ENCODE data around the gene KRTAP4-4. TPM values are rescaled to one million over a fixed set of nuclear protein-coding genes. Genes with fewer than 3 reads are reported as not detected.

The KRTAP4-4 gene
- total RNA-seq, 1 experiment from 2014 or later: not detected

- H3K79me1 ChIP-seq (ENCODE audit: insufficient read depth, low read depth, low read length, poor library complexity, severe bottlenecking): no peaks in the 10 kb centered on the region
- Mint-ChIP-seq H3K27ac (no peak overlapping the region; a peak in 1 of 7 replicates), H3K4me3 (no peak overlapping the region), H3K27me3 (ENCODE audit: low read depth) (no peaks in the 10 kb centered on the region; the same call in 1 of the 2 replicates), H3K36me3 (ENCODE audit: insufficient read depth in 1 of 3, low read depth in 3 of 3) (no peaks in the 10 kb centered on the region), H3K9me3 (no peaks in the 10 kb centered on the region; a peak in 2 of 5 replicates), H3K4me1 (0 out of 4 replicates have a peak, but pooled peaks cover 0 to 3% of the 10 kb centered on the region in 2 experiments)
- H3K4me1 ChIP-seq (ENCODE audit: insufficient read depth, low read length): no peaks in the 10 kb centered on the region
- H4K20me1 ChIP-seq (ENCODE audit: control insufficient read depth, insufficient read depth, insufficient read length): no peaks in the 10 kb centered on the region
- H3K27ac ChIP-seq (ENCODE audit: insufficient read length, low read depth, low read length): no peak overlapping the region
- H2BK5ac ChIP-seq (ENCODE audit: insufficient read length, low read length): no peak overlapping the region
- no peak overlapping the region for H4K5ac ChIP-seq (ENCODE audit: insufficient read length, low read depth, low read length)
- H3K79me2 ChIP-seq (ENCODE audit: insufficient read depth, low read length): no peaks in the 10 kb centered on the region
- no peak overlapping the region for H3K56ac ChIP-seq (ENCODE audit: insufficient read length, low read depth, low read length)
- H3K4ac ChIP-seq (ENCODE audit: low read depth, low read length): no peak overlapping the region
- H4K8ac ChIP-seq (replicated peaks; ENCODE audit: insufficient read length, low read depth, low read length): no peak overlapping the region
- H2BK15ac ChIP-seq (ENCODE audit: low read depth, low read length): no peak overlapping the region
- no peak overlapping the region for H4K91ac ChIP-seq (ENCODE audit: insufficient read length, low read depth, low read length)
- no peak overlapping the region for H2BK12ac ChIP-seq (ENCODE audit: insufficient read length, low read depth, low read length)
- no peaks in the 10 kb centered on the region for H3K23me2 ChIP-seq (ENCODE audit: insufficient read length, low read depth, low read length, poor library complexity, severe bottlenecking)
- no peak overlapping the region for H3K18ac ChIP-seq (ENCODE audit: insufficient read length, low read depth, low read length)
- H2AK5ac ChIP-seq (ENCODE audit: insufficient read length, low read length): no peak overlapping the region
- H2BK120ac ChIP-seq (ENCODE audit: low read depth, low read length, poor library complexity, severe bottlenecking): no peak overlapping the region
- no peak overlapping the region for H2AFZ ChIP-seq (ENCODE audit: low read length)
- H3K9me3 ChIP-seq (ENCODE audit: control insufficient read depth, low read depth, low read length): no peaks in the 10 kb centered on the region
- no peak overlapping the region for H3K4me2 ChIP-seq (ENCODE audit: insufficient read depth, insufficient read length, low read length)
- no peak overlapping the region for H2BK20ac ChIP-seq (ENCODE audit: low read depth, low read length, poor library complexity, severe bottlenecking)
- no peak overlapping the region for H3K14ac ChIP-seq (ENCODE audit: insufficient read depth, low read length)
- no peak for DNase-seq
- H3K9ac ChIP-seq (ENCODE audit: extremely low read depth, insufficient read length, low read length): no peak overlapping the region
- no CpG with 5 or more reads among the region's 1 CpG for WGBS (ENCODE audit: extremely low coverage, insufficient read length, low lambda C conversion rate)
- no peak overlapping the region for H3K23ac ChIP-seq (ENCODE audit: insufficient read length, low read depth, low read length)
- no peaks in the 10 kb centered on the region for H3K27me3 ChIP-seq (ENCODE audit: insufficient read depth, low read length)
- no peak overlapping the region for H3T11ph ChIP-seq (ENCODE audit: low read length)
- TF ChIP-seq CTCF (conservative IDR thresholded peaks at IDR 0.05): no peak
Measured at GRCh38 chr17:41178843-41179616, 18.5 kb upstream of the KRTAP4-4 start.

All from H9 (cell line).